NCI-H146 treated with DMSO at 0.1 percent for 48 hours (cell line): ENCODE data around the gene NBDY.
"Not testable (repeated sequence)": the region's sequence is repeated elsewhere in the genome, so short reads cannot be mapped to it uniquely, and the experiment has no call there.

Experiments
- DNase-seq: peaks from one replicate; lab custom pipeline; 2025; ENCODE audit not compliant: unreplicated experiment; lab: John Stamatoyannopoulos, UW

Gene NBDY, protein sequence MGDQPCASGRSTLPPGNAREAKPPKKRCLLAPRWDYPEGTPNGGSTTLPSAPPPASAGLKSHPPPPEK

DNA sequence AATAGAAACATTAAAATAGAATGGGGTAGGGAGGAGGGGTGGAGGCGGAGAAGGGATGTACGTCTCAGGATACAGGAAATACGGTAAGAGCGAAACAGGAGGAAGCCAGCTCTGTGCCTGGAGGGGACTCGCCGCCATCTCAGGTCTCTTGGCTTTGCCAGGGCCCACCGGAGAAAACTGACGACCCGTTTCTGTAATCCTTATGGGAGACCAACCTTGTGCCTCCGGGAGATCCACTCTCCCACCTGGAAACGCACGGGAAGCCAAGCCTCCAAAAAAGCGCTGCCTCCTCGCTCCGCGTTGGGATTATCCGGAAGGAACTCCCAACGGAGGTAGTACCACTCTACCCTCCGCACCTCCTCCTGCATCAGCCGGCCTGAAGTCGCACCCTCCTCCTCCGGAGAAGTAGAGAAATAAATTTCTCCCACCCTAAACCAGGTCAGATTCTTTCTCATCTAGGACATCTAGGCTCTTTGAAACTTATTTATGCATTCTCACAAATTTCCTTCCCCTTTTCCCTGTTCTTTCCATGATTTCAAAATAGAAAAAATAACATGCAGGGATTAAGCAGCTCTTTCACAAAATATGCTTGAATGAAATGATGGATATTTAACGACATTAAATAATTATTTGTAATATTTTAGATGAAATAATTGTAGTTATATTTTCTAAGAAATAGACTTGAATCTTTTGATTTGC, at the start of gene NBDY:
Gene NBDY, plus strand, starts transcription at position 92 of the 699 bp plus-strand sequence. Its CDS starts 111 bp downstream, at position 203.
- peak; percentile 65 for DNase-seq

DNA sequence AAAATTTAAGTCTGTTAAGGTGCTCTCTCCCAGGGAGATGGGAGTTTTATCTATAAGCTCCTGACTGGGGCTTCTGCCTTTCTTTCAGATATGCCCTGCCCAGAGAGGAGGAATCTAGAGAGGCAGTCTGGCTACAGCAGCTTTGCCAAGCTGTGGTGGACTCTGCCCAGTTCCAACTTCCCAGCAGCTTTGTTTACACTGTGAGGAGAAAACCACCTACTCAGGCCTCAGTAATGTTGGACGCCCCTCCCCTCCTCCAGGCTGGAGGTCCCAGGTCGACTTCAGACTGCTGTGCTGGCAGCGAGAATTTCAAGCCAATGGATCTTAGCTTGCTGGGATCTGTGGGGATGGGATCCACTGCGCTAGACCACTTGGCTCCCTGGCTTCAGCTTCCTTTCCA, 24.5 kb upstream of the NBDY start:
- not testable (repeated sequence) for DNase-seq

DNA sequence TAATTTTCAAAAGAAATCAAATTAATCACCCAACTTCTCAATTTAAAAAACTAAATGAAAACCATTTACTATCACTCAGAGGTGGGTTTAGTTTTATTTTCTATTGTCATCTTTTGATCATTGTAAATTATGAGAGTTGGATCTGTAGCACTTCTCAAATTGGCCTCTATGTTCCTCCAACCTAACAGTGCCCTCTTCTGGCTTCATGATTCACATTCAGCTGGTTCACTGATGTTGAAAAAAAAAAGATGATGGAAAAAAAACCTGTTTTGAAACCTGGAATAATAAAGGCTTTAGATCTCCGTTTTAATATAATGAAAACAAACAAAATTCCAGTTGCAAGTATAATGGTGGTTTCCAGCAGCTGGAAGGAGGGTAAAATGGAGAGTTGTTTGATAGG, 2.4 kb upstream of the NBDY start:
- peak; percentile 33 for DNase-seq

DNA sequence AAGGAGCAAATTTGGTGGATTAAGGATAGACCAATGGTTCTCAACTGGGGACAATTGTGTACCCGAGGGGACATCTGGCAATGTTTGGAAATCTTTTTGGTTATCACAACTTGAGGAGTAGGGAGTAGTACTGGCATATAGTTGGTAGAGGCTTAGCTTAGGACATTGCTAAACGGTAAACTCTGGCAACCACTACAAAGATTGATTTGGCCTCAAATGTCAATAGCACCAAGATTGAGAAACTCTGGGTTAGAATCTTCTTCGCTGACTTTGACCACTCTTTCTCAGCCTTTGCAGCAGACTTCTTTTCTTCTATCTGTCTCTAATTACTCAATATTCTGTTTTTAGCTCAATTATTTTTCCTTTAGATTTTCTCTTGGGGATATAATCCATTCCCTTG, 1.5 kb upstream of the NBDY start:
- DNase-seq, result no peak

DNA sequence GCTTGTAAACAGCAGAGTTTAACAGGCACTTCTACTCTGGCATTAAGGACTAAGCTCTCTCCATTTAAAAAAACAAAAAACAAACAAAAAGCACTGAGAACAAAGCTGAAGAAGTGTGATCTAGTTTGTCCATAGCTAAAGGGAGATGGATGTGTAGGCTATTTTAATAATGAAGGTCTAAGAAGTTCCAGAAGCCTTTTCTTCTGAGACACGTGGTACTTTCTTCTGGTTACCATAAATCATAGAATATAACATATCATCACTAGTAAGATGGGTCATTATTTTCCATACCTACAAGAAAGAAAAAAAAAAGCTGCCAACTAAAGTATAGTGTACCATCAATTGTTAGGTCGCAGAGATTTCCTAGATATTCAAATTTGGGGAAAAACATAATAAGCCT, 722 bp upstream of the NBDY start:
- DNase-seq, result peak; percentile 15

DNA sequence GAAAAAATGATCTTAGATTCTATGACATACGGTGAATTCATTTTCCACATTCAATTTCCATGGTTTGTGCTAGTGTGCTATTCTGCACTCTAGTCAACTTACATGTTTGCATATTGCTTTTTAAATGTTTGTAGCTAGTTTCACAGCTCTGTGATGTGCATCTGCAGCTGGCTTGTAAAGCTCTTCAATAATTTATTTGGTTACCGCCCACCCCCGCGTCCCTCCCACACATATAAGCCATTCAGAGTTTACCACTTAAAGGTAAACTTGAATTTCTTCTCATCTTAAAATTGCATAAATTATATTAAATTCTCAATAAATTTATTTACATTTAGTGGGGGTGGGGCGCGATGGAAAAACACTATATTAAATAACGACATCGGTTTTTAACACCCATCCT, 291 bp upstream of the NBDY start:
- peak; percentile 65 for DNase-seq

DNA sequence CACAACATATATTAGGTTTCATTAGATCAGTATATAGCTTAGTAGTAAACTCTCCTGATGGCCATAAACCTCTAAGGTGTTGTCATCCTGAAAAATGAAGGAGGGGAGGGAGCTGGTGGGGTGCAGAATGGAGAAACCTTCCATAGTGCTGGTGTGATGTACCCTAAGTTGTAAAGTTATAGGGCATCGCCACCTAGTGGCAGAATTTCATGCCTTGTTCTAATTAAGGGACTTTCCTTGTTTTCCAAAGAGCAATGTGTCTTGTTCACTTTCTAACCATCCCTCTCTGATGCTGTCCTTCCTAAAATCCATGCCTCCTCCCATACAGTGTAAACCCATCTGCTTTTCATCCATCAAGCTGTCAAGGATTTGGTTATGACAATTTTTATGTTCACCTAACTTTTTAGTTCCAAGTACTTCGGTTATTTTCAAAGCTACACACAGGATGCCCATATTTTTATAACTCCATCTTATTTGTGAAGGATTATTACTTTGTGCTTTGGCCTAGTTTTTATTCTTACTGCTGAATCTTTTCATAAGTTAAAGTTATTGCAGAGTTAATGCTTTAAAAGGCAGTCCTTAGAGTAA, 4.5 kb downstream of the NBDY start:
- DNase-seq, result peak; percentile 12

DNA sequence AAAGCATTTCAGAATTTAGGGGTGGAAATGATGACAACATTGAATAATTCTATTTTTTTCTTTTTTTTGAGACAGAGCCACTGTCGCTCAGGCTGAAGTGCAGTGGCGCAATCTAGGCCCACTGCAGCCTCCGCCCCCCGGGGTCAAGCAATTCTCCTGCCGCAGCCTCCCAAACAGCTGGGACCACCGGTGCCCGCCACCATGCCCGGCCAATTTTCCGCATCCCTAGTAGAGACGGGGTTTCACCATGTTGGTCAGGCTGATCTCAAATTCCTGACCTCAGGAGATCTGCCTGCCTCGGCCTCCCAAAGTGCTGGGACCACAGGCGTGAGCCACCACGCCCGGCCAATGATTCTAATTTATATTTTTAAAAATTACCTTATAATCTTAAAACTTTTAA, 7.2 kb downstream of the NBDY start:
- no peak for DNase-seq

DNA sequence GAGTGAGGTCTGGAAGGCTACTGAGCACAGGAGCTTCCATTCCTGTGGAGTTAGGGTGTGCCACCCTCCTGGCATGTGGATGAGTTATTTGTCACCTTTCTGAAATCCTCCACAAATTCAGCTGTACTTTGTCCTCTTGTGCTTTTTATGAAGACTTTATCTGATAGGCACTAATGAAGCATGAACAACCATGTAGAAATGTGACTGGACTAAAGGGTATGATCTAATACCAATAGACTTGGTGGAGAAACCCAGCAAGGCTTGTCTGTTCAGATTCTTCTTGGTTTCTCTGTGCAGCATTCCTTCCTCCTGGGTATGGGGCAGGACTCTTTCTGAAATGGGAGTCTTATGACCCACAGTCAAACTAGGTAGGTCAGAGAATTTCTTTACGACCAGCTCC, 9.6 kb downstream of the NBDY start:
- DNase-seq, result no peak

DNA sequence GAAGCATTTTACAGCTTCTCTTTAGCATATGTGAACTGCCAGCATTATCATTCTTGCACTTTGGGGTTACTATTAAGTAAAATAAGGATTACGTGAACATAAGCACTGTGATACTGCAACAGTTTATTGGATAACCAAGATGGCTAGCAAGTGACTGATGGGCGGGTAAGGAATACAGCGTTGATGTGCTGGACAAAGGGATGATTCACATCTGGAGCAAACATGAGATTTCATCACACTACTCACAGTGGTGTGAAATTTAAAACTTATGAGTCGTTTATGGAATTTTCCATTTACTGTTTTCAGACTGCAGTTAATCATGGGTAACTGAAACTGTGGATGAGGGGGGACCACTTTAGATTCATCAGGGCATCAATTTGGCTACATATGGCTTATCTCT, 16.0 kb downstream of the NBDY start:
- no peak for DNase-seq

DNA sequence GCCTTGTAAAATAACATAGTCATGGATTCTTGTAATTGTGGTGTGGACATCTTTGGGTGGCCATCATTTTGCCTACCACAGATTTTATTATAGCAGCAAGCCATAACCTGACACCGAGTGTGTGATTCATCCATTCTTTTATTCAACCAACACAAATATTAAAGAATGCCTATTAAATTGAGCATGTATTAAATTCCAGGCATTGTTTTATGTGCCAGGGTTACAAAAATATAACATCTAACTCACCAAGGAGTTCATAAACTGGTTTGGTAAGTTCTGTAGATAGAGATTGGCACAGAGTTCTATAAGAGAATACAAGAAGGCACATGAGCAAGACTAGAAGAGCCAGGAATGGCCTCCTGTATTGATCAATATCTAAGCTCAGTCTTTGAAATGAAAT, 18.0 kb downstream of the NBDY start:
- DNase-seq, result no peak

DNA sequence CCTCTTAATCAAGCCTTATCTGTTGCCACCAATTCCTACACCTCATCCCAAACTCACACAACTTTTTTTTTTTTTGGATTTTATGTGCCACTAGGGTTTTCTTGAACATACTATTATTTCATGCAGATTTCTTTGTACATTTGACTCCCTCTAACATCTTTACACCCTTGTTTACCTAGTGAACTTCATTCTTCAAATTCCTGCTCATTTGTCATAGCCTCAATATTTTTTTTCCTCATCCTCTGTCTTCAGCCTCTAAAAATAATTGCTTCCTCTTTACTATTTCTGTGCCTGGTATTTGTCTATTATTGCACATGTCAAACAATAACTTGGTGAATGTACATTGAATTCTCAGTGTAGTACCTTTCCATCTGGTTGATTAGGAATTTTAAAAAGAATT, 22.0 kb downstream of the NBDY start:
- no peak for DNase-seq

DNA sequence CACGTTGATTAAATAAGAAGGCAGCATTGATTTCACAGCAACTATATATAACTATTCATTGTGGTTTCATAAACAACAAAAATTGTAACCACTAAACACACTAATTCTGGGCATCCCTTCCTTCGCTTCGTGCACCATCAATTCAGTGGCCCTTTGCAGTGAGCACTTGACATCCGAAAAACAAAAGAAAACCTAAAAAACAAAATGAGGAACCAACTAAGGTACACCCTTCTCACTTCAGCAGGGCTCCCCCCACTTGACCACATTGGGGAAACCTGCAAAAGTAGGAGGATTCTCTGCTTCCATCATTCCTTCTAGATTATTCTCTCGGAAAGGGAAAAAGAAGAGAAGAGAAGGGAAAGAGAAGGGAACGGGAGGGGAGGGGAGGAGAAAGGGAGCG, 28.3 kb downstream of the NBDY start:
- DNase-seq, result no peak

DNA sequence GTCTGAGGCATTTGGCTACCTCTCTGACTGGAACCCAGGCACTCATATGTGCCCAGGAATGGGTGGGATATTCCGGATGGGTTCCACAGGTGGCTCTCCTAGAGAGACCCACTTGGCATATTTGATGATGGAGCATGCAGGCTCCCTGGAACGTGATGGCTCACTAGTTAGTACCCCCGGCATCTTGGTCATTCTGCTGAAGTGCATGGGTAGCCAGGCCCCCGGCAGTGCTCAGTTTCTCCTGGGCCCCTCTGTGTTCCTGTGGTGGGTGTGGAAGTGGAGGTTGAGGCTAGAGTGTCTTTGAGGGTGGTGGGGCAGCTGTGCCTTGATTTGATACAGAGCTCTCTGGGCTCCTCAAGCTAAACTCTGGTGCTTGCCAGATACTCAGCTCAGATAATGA, 29.4 kb downstream of the NBDY start:
- DNase-seq, result no peak

DNA sequence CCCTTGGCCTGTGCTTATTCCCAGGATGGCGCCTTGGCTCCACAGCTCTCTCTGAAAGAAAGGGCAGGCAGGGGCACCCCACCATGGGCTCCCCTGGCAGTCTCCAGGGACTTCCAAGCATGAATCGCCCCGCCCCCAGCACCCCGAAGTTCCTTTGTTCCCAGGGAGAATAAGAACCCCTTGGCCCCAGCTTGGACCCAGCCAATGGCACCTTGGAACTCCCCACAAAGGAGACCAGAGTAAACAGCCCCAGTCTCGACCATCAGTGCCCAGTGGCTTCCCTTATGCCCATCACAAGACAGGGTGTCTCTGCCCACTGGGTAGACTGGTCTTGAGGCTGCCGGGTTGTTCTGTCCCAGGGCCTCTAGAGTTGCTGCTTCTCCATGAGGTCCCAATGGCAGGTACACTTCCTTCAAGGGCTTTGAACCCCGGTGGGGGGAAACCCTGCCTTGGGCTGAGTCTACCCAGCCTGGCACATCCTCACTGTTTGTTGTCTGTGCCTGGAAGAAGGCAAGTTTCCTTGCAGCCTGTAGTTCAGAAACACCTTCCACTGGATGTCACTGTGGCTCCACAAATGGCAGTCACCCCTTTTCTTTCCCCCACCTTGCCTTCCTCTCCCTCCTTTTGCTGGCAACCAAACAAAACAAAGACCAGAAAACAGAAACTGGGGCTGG, 30.8 kb downstream of the NBDY start:
- no peak for DNase-seq

DNA sequence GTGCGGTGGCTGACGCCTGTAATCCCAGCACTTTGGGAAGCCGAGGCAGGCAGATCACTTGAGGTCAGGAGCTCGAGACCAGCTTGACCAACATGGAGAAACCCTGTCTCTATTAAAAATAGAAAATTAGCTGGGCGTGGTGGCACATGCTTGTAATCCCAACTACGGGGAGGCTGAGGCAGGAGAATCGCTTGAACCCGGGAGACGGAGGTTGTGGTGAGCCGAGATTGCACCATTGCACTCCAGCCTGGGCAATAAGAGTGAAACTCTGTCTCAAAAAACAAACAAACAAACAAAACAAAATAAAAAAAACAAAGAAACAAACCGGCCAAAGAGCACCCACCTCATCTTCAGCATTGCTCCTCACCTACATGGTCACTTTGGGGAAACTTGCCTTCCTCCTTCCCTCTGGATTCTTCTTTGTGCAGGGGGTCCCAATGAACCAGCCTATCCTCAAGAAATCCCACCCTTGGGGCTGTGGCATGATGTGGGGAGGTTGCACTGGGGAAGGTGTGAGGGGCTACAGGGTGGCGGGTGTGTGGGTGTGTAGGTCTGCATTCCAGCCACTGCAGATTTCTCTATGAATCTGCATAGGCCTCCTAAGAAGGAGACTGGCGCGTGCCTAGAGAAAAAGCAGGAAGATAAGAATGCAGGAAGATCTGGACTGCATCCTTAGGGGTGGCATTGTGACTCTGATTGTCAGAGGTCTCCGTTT, 31.5 kb downstream of the NBDY start:
- DNase-seq, result not testable (repeated sequence)

DNA sequence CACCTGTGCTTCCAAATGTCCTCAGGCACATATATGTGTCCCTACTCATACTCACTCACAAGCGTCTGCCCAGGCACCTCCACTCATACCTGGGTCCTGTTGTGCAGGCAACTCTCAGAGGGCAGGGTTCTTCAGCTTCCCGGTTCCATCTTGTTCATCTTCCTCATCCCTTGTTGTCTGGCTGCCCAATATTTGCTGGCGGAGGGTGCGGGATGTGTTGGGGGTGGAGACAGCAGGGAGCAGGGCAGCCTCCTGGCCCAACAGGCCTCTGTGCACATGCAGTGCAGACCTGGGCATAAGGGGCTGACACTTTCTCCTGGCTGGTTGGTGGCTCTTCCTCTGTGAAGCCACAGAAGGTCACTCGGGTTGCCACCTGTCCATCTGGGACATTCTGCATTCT, 32.1 kb downstream of the NBDY start:
- DNase-seq, result no peak

DNA sequence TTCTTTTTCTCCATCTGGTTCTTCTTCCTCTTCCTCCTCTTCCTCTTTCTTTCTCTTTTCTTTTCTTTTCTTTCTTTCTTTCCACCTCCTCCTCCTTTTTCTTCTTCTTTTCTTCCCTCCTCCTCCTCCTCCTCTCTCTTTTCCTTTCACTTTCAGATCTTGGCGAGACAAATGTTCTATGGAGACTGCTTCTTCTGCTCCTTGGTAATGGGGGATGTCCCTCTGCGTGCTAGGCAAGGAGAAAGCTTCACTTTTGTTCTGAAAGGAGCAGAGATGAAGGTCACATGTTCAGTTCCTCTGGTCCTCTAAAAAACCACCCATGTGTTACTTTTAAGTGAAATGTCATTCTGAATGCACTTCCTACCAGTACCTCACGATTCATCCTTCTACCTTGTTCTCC, 33.2 kb downstream of the NBDY start:
- no peak for DNase-seq

DNA sequence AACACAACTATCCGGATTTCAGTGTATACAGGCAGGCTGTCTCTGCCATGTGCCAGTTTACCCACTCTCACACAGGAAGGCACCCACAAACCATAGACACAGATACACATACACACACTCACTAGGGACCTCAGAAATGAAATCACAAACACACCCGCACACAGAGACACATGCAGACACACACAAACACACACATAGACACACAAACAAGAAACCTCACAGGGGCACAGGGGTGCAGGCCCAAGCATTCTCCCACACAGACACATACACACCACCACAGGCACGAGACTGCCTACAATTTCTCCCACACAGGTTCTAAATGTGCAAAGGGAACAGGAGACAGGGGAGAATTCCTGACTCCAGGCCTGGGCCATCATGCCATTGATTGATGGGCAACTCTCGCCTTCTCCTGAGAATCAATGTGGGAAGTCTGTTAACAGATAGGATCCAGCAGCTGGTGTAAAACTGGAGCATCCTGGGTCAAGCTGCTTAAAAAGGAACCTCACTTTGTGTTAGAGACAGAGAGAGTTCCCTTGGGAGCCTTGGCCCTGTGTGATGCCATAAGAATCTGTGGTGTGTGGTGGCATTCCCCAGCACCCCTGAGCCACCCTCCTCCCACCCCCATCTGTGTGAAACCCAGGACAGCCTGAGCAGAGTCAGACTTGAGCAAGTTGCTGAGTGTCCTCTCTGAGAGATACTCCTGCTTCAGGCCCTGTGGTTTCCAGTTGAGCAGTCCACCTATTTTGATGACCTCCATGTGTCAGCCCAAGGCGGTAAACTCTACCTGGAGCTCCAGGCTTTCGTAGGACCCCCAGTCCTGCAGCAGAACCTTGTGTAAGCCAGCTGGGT, 33.9 kb downstream of the NBDY start:
- no peak for DNase-seq

DNA sequence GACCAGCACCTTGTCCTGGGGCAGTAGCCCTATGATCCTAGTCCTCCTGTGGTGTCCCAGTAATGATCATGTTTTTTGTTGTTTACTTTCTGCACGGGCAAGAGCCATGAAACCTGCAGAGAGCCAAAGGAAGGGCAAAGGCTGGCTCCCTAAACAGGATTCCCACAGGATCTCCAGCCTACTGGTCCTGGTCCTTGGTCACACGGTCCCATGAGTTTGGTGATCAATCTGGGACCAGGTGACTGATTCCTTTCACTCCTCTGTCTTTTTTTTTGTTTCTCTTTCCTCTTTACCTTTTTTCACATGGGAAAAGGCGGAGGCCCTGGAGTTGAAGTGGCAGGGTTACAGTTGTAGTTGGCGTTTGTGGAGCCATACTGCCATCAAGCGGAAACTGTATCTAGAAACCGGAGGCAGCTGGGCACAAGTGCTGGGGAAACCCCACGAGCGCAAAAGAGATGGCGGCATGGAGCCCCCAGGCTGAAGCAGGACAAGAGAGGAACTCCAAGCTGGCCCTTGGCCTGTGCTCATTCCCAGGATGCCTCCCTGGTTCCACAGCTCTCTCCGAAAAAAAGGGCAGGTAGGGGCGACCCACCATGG, 34.6 kb downstream of the NBDY start:
- no peak for DNase-seq
